Sciatic nerve (tissue), 2 donors: ENCODE results near the gene MYO3B. TPM values are rescaled to one million over a fixed set of nuclear protein-coding genes. Genes with fewer than 3 reads are reported as not detected.

ENCODE experiments used
- ATAC-seq: fragments of 200-7000 bp; cut with Tn5 transposase; one replicate; pipeline ENCODE4 v1.9.1; 2020; ENCODE audit warnings: mild to moderate bottlenecking, moderate library complexity
- DNase-seq: peaks from one replicate; pipeline ENCODE4 v3.0.0-alpha.2; 2020; ENCODE audit warnings: low spot score
- intact Hi-C: fragments of 100-400 bp; cut with DNase I; formaldehyde crosslinking; loops from one replicate; pipeline ENCODE4 v1.14.2; 2022
- total RNA-seq: library from RNA; stranded (reverse); fragmentation: NEBNext Ultra II Directional; extraction: Animal tissue kit (Norgen Biotek cat#: 25700); gene quantifications from one replicate; pipeline ENCODE4 v1.2.1, GENCODE V29; 2021
- donor health status: DM: no; HTN: no; CAD: no.
- donor health status: DM: no; HTN: no; CAD: no.

The MYO3B gene
- total RNA-seq, 1 donor from 2014 or later: 0.13 TPM

- ATAC-seq: no peak
- intact Hi-C loops: no loop called here
- no peak for DNase-seq
These were observed 199.7 kb downstream of the MYO3B start for GRCh38 chr2:170377500-170378207.

GRCh38 chr2:170380267-170380666, 202.3 kb downstream of the MYO3B start:
- ATAC-seq: no peak

DNA sequence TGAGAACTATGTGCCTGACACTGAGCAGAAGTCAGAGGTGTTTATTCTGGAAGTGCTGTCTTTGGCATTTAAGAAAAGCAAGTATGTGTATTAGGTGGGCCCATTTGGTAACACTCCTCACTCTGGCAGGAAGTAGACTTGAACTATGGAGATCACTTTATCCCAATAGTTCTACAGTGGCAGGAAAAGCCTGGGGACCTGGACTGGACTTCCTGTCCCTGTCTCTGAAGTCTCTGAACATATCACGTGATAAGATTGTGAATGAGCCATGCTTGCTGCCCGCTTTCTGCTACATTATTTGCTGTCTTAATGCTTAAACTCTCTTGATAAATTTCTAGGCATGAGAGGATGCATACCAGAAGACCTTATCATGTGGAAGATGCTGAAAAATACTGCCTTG, 203.7 kb downstream of the MYO3B start:
- ATAC-seq: no peak
- intact Hi-C loops: no loop called here
- no peak for DNase-seq

More at GRCh38 chr2:170380267-170380666, 202.3 kb downstream of the MYO3B start:
- DNase-seq: no peak
- intact Hi-C loops: no loop called here

DNA sequence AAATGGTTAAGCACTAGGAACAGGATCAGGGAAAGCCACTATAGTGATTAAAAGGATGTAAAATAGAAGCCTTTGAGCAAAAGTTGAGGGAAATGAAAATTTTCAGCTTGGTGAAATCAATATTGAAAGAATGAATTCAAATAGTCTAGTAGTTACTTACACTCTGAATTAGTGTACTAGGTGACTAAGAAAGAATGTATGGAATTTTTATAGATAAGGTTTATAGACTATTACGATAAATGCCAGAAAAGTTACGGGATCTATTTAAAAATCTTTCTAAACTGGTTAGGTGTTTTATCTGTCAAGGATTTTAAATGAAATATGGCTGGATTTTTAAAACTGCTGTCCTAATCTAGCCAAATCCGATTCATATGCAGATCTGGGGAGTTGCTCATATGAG, 208.6 kb downstream of the MYO3B start:
- intact Hi-C loops: no loop called here
- DNase-seq (no peak), ATAC-seq (no peak)

DNA sequence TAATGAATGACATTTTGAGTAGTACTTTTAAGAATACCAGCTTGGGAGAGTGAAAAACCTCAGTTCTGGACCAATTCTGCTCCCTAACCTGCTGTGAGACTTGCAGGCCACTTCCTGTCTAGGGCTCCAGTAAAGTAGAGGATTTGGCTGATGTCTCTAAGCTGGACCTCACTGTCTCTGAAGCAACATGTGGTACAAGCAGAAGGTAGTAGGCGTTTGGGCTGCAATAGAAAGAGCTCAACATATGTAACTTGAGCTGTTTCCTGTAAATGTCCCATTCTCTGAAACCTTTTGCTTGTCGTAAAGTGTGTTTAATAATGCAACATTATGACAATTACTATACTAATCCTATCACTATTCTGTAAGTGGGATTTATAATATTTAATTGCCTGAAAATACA, 213.1 kb downstream of the MYO3B start:
- intact Hi-C loops: loop anchor here (10.0 kb wide), 1 partner anchor 424 kb away; the partner anchor contains the start of gene GAD1

GRCh38 chr2:170391697-170392096, 213.8 kb downstream of the MYO3B start:
- ATAC-seq: no peak
- intact Hi-C loops: loop anchor here (10.0 kb wide), 1 partner anchor 423 kb away; the partner anchor contains the start of gene GAD1
- no peak for DNase-seq

More for the DNA sequence above, 213.1 kb downstream of the MYO3B start:
- DNase-seq (no peak), ATAC-seq (no peak)

- ATAC-seq (no peak), DNase-seq (no peak)
- intact Hi-C loops: loop anchor here (10.0 kb wide), 1 partner anchor 421 kb away; the partner anchor contains the start of gene GAD1
These were observed 216.0 kb downstream of the MYO3B start for GRCh38 chr2:170393861-170394498.

DNA sequence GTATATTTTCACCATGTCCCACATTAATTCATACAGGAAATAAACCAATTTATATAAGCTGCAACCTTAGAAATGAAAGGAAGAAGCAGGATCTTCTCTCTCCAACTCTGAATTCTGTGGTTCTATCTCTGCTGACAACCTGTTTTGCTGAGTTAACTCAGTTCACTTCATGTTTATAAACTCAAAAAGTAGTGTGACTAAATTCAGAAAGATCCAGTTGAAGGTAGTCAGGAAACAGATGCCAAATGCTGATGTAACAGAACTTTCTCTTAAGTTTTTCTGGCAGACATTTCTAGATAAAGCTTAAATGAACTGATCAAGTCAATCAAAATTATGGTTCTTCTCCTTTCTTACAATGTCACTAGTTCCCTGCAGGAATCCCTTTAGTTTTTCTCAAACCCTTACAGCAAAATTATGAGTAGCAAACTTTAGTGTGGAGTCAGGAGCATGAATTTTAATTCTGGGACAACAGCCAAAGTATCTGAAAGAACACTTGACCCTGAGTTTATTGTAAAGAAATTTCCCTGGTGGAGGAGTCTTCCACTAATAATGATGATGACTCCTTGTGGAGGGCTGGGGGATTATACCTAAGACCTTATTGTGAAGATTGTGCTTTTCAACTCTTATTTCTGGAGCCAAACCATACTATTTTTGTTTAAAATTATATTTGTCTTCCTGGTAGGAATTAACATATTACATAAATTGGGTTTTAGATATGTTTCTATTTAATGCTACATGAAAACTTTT, 216.9 kb downstream of the MYO3B start:
- DNase-seq: no peak
- no peak for ATAC-seq
- intact Hi-C loops: loop anchor here (5.0 to 10.0 kb wide), 2 partner anchors 420 to 877 kb away; partner anchors contain the start of gene GAD1

GRCh38 chr2:170396799-170397459, 219.0 kb downstream of the MYO3B start:
- DNase-seq: no peak
- intact Hi-C loops: loop anchor here (5.0 to 10.0 kb wide), 2 partner anchors 418 to 875 kb away; partner anchors contain the start of gene GAD1
- ATAC-seq: no peak

DNA sequence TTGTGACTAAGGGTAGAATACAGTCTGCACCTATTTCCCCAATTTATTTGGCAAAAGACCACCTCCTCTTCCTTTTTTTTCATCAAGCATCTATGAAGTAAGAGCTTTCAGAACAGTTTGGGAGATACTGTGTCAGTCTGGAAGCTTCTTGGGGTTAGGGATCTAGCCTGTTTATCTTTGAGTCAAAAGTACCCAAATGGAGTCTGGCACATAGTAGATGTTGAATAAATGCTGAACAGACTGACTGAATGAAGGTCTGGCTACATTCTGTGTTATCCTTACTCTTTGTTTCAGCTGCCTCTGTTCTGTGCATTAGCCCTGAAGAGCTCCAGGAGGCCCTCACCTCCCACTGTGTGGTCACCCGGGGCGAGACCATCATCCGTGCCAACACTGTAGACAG, 223.2 kb downstream of the MYO3B start:
- DNase-seq (no peak), ATAC-seq (no peak)
- intact Hi-C loops: no loop called here

GRCh38 chr2:170404846-170405245, 226.9 kb downstream of the MYO3B start:
- ATAC-seq (no peak), DNase-seq (no peak)
- intact Hi-C loops: no loop called here

DNA sequence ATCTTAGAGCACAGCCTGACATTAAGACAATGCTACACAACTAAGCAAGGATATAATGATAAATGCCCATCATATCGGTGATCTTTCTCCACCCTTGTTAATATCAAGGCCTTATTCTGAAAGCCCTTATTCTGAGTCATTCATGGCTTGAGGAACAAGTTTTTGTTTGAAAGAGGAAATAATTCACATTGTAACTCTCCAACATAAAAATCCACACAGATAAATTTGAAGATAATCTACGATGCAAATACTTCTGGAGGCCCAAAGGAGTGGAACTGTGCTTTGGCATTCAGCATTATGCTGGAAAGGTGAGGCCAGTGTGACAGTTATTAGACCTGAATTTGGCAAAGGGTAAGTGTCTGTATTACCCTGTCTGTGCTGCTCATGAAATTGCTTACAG, 227.4 kb downstream of the MYO3B start:
- DNase-seq: no peak
- intact Hi-C loops: no loop called here
- no peak for ATAC-seq

GRCh38 chr2:170408461-170409163, 230.7 kb downstream of the MYO3B start:
- intact Hi-C loops: no loop called here
- DNase-seq (no peak), ATAC-seq (peak; percentile 26)

- intact Hi-C loops: no loop called here
- DNase-seq (peak; percentile 82), ATAC-seq (peak; percentile 78)
These were observed 231.2 kb downstream of the MYO3B start for GRCh38 chr2:170409164-170409535.

DNA sequence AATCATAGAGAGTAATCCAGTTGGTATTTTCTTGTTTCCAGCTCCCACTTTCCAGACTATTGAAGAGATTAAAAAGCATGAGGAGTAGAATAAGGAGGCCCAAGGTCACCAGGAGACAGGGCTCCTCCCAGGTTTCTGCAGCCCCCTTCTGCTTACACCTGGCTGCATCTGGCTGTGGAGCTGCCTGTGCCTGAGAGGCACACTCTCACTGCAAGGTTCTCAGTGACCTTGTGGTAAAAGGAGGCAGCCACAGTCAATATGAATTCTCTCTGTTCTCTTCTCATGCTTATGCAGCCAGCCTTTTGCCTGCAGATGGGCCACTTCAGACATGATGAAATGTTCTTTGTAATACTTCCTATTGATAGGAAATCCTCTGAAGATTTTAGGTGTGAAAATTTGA, 233.7 kb downstream of the MYO3B start:
- DNase-seq: no peak
- no peak for ATAC-seq
- intact Hi-C loops: no loop called here

DNA sequence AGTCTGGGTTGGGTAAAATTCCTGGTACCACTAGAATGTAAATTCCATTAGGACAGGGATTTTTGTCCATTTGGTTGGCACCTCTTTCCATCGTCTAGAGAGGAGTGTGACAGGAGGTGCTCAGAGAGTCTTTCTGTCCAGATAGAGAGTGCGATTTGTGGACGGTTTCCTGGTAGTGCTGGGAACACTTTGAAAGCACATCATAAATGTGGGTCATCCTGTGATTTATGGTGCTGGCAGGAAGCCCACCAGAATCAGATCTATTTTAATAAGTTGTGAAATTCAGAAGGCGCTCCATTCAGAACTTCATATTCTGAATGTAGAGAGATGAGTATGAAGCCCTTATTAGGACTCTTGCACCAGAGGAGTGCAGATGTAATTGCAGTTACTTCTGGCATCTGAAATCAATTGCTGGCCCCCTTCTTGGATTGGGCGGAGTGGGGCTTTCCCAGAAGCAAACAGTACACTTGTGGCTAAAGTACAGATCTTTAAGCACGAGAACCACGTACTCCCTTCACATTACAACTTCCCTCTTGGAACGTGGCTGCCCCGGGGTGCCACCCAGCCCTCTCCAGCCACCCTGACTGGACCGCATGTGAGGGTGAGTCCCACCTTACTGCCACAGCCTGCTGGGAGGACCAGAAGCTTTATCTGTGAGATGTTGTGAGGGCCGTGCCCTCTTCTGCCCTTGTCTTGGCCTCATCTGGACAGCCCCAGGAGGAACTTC, 243.2 kb downstream of the MYO3B start:
- ATAC-seq: no peak
- DNase-seq: no peak
- intact Hi-C loops: no loop called here

DNA sequence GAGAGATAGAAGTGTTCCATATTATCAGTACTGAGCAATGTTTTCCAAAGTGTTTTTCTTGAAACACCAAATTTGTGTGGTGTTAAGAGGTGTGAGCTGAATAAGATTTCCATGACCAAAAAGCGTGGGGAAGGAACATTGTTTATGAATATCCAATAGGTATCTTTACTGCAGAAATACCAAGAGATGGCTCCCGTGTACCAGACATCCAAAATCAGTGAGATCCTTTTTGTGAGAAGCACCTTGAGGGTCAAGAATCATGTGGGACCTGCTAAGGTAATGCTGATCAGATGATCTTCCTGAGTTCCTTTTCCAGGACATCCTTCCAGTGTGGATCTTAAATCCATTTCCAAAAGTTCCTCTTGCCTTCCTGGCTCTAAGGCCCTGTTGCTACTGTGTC, 246.0 kb downstream of the MYO3B start:
- ATAC-seq: no peak
- no peak for DNase-seq
- intact Hi-C loops: no loop called here

- intact Hi-C loops: no loop called here
- DNase-seq: no peak
- peak; percentile 39 for ATAC-seq
These were observed 247.4 kb downstream of the MYO3B start for GRCh38 chr2:170425281-170425751.
